ENCODE measurements around the gene KASH5.
"Not testable (repeated sequence)": the region's sequence is repeated elsewhere in the genome, so short reads cannot be mapped to it uniquely, and the experiment has no call there.

Gene KASH5

DNA sequence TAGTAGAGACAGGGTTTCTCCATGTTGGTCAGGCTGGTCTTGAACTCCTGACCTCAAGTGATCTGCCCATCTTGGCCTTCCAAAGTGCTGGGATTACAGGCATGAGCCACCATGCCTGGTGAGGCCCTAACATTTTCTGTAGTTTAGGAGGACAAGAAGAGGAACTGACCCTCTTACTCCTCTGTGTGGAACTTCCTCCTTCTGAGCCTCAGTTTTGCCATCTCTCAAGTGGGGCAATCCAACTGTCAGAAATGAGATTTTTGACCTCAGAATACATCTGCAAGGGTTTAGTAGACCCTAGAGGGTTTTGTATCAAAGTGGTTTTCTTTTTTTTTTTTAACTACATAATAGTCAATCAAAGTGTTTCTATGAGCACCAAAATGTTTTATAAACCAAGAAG is 21.9 kb upstream of the KASH5 start:
- H3K4me1 ChIP-seq (ENCODE audit: insufficient read depth, low read length, poor library complexity, severe bottlenecking) = no peaks in the 10 kb centered on the region
- no peak overlapping the region for H3K4me3 ChIP-seq (ENCODE audit: low read length, poor library complexity, severe bottlenecking)
- no peak overlapping the region for H2AFZ ChIP-seq (ENCODE audit: low read length)
- TF ChIP-seq, protein P1, sequence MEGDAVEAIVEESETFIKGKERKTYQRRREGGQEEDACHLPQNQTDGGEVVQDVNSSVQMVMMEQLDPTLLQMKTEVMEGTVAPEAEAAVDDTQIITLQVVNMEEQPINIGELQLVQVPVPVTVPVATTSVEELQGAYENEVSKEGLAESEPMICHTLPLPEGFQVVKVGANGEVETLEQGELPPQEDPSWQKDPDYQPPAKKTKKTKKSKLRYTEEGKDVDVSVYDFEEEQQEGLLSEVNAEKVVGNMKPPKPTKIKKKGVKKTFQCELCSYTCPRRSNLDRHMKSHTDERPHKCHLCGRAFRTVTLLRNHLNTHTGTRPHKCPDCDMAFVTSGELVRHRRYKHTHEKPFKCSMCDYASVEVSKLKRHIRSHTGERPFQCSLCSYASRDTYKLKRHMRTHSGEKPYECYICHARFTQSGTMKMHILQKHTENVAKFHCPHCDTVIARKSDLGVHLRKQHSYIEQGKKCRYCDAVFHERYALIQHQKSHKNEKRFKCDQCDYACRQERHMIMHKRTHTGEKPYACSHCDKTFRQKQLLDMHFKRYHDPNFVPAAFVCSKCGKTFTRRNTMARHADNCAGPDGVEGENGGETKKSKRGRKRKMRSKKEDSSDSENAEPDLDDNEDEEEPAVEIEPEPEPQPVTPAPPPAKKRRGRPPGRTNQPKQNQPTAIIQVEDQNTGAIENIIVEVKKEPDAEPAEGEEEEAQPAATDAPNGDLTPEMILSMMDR (conservative IDR thresholded peaks at IDR 0.05; ENCODE audit: low read length) = no peak
- TF ChIP-seq EZH2phosphoT487 (IDR thresholded peaks at IDR 0.05; ENCODE audit: borderline replicate concordance) = no peak
- no peaks in the 10 kb centered on the region for H3K27me3 ChIP-seq (ENCODE audit: insufficient read depth, low read length, poor library complexity, severe bottlenecking)
- no peak overlapping the region for H3K9ac ChIP-seq (ENCODE audit: low read depth, low read length, poor library complexity, severe bottlenecking)
- no peaks in the 10 kb centered on the region for H3K9me2 ChIP-seq (replicated peaks; ENCODE audit: low read depth, low read length)
- H3K36me3 ChIP-seq (ENCODE audit: insufficient read depth, low read length) = no peaks in the 10 kb centered on the region
- no peaks in the 10 kb centered on the region for H4K20me1 ChIP-seq (ENCODE audit: insufficient read depth, low read length, poor library complexity, severe bottlenecking)
- no peaks in the 10 kb centered on the region for H3F3A ChIP-seq (ENCODE audit: low read depth)
- no peaks in the 10 kb centered on the region for H3K79me2 ChIP-seq (ENCODE audit: insufficient read depth, low read length)
- no peak overlapping the region for H3K4me2 ChIP-seq (ENCODE audit: low read depth, low read length, poor library complexity, severe bottlenecking)
- peaks cover 3% of the 10 kb centered on the region; the same call in 1 of the 2 replicates for H3K9me3 ChIP-seq (ENCODE audit: insufficient read depth, low read depth, low read length)

DNA sequence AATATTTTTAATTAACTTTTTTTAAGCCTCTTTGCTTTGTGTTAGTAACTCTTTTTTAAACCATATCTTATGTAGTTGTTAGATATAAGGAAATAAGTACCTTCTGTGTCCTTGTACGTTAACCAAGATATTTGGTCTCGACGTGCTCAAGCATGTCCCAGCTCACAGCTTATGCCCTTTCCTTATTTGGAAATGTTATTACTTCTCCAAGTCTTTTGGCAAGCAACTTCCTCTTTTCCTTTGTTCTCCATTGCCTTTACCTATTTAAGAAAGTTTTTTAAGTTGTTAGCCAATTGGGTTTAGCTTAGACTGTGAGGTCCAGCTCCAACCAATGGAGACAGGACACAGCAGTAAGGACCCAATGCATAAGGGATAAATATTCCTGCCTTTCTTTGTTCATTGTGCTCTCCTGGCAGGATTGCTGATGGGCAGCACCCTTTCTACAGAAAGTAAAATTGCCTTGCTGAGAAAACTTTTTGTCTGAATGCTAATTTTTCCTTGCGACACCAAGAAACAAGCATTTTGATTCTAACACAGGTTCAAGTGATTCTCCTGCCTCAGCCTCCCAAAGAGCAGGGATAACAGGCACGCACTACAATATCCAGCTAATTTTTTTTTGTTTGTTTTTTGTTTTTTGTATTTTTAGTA is 19.2 kb upstream of the KASH5 start:
- H3K9ac ChIP-seq (ENCODE audit: low read depth, low read length, poor library complexity, severe bottlenecking) = no peak overlapping the region
- no peaks in the 10 kb centered on the region for H3K27me3 ChIP-seq (ENCODE audit: insufficient read depth, low read length, poor library complexity, severe bottlenecking)
- no peak overlapping the region for H2AFZ ChIP-seq (ENCODE audit: low read length)
- no peaks in the 10 kb centered on the region for H3K4me1 ChIP-seq (ENCODE audit: insufficient read depth, low read length, poor library complexity, severe bottlenecking)
- H3K36me3 ChIP-seq (ENCODE audit: insufficient read depth, low read length) = no peaks in the 10 kb centered on the region
- no peak overlapping the region for H3K4me3 ChIP-seq (ENCODE audit: low read length, poor library complexity, severe bottlenecking)
- no peaks in the 10 kb centered on the region for H3K9me2 ChIP-seq (replicated peaks; ENCODE audit: low read depth, low read length)
- TF ChIP-seq, protein P1 (conservative IDR thresholded peaks at IDR 0.05; ENCODE audit: low read length) = no peak
- no peak for TF ChIP-seq EZH2phosphoT487 (IDR thresholded peaks at IDR 0.05; ENCODE audit: borderline replicate concordance)
- no peaks in the 10 kb centered on the region for H4K20me1 ChIP-seq (ENCODE audit: insufficient read depth, low read length, poor library complexity, severe bottlenecking)
- no peak overlapping the region for H3K4me2 ChIP-seq (ENCODE audit: low read depth, low read length, poor library complexity, severe bottlenecking)
- no peaks in the 10 kb centered on the region for H3F3A ChIP-seq (ENCODE audit: low read depth)
- H3K79me2 ChIP-seq (ENCODE audit: insufficient read depth, low read length) = no peaks in the 10 kb centered on the region
- H3K9me3 ChIP-seq (ENCODE audit: insufficient read depth, low read depth, low read length) = peaks cover 3% of the 10 kb centered on the region; the same call in 1 of the 2 replicates

DNA sequence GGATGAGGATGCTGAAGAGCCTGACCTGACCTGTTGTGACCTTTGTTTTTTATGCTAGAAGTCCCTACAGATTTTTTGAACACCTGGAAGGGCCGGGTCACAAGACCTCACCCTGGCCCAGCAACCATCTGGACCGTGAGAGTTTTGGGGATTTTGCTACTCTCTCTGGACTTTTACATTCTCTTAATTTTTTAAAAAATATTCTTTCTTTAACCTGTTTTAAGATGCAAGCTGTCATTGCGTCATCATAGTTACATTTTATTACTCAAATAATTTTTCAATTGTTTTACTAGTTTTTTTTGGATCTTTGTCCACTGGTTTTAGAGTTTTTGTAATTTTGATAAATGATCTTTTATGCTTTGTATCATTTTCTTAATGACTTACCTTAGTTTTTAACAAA is 16.9 kb upstream of the KASH5 start:
- no peak for TF ChIP-seq EZH2phosphoT487 (IDR thresholded peaks at IDR 0.05; ENCODE audit: borderline replicate concordance)
- TF ChIP-seq, protein P1 (conservative IDR thresholded peaks at IDR 0.05; ENCODE audit: low read length) = no peak
- Histone ChIP-seq H3K9me2 (replicated peaks; ENCODE audit: low read depth, low read length) (no peaks in the 10 kb centered on the region), H2AFZ (ENCODE audit: low read length) (no peak overlapping the region), H3K9me3 (ENCODE audit: insufficient read depth, low read depth, low read length) (peaks cover 3% of the 10 kb centered on the region; the same call in 1 of the 2 replicates), H3K4me3 (ENCODE audit: low read length, poor library complexity, severe bottlenecking) (no peak overlapping the region), H3F3A (ENCODE audit: low read depth) (no peaks in the 10 kb centered on the region), H4K20me1 (ENCODE audit: insufficient read depth, low read length, poor library complexity, severe bottlenecking) (no peaks in the 10 kb centered on the region), H3K4me1 (ENCODE audit: insufficient read depth, low read length, poor library complexity, severe bottlenecking) (no peaks in the 10 kb centered on the region), H3K9ac (ENCODE audit: low read depth, low read length, poor library complexity, severe bottlenecking) (no peak overlapping the region), H3K79me2 (ENCODE audit: insufficient read depth, low read length) (no peaks in the 10 kb centered on the region), H3K36me3 (ENCODE audit: insufficient read depth, low read length) (no peaks in the 10 kb centered on the region), H3K4me2 (ENCODE audit: low read depth, low read length, poor library complexity, severe bottlenecking) (no peak overlapping the region), H3K27me3 (ENCODE audit: insufficient read depth, low read length, poor library complexity, severe bottlenecking) (no peaks in the 10 kb centered on the region)

DNA sequence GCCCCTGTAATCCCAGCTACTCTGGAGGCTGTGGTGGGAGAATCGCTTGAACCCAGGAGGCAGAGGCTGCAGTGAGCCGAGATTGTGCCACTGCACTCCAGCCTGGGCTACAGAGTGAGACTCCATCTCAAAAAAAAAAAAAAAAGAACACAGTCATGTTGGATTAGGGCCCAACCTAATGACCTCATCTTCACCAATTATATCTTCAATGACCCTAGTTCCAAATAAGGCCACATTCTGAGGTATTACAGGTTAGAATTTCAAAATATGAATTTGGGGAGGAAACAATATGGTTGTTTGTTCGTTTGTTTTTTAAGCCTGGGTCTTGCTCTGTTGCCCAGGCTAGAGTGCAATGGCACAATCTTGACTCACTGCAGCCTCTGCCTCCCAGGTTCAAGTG is 14.9 kb upstream of the KASH5 start:
- not testable (repeated sequence) for H3K9ac ChIP-seq (ENCODE audit: low read depth, low read length, poor library complexity, severe bottlenecking); H3K9me2 ChIP-seq (replicated peaks; ENCODE audit: low read depth, low read length); H3K4me1 ChIP-seq (ENCODE audit: insufficient read depth, low read length, poor library complexity, severe bottlenecking); H4K20me1 ChIP-seq (ENCODE audit: insufficient read depth, low read length, poor library complexity, severe bottlenecking); H3K4me2 ChIP-seq (ENCODE audit: low read depth, low read length, poor library complexity, severe bottlenecking); H3K27me3 ChIP-seq (ENCODE audit: insufficient read depth, low read length, poor library complexity, severe bottlenecking); H3F3A ChIP-seq (ENCODE audit: low read depth); H3K4me3 ChIP-seq (ENCODE audit: low read length, poor library complexity, severe bottlenecking); H3K36me3 ChIP-seq (ENCODE audit: insufficient read depth, low read length); H3K79me2 ChIP-seq (ENCODE audit: insufficient read depth, low read length); H2AFZ ChIP-seq (ENCODE audit: low read length); H3K9me3 ChIP-seq (ENCODE audit: insufficient read depth, low read depth, low read length)

All from Loucy (cell line).